ENCODE results near the gene ZBP1.
A peak's percentile ranks its signal among the peaks of the same experiment; 100 is the strongest.

Gene ZBP1

DNA sequence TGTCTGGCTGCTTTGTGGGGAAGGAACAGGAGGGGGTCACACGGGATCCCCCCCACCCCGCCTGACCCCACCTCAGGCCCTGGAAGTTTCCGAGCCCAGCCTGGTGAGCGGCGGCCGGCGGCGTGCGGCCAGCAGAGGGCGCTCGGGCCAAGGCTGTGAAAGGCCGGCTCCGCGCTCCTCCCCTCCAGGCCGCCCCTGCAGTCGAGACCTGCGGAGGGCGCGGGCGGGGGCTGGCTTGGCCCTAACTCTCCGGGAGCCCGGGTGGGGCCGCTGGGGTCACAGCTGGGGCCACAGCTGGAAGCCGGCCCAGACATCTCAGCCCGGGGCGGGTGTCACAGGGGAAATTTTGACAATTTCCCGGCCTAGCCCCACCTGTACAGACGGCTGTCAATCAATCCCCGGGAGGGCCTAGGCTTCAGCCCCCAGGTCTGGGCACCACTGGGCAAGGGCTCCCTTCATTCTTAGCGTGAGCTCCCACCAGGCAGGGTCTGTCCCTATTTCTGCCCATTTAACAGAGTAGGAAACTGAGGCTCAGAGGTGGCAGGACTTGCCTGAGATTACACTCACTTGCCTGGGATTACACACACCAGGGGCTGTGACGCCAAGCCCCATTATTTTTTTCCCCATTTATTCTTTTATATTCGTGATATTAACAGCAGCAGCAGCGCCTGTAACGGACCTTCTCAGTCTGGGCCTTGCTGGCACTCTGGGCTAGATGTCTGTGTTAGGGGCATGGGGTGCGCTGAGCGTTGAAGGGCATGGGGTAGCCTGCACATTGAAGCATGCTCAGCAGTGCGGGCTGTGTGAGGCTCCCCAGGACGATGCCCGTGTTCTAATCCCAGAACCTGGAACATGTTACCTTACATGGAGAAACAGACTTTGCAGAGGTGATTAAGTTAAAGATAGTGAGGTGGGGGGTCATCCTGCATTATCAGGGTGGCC is 23.0 kb downstream of the ZBP1 start:
- Mint-ChIP-seq H3K4me3 (no peak overlapping the region), H3K27me3 (peaks cover 15% of the 10 kb centered on the region), H3K27ac (no peak overlapping the region), H3K4me1 (ENCODE audit: low read depth) (peaks cover 9% of the 10 kb centered on the region), H3K36me3 (ENCODE audit: low read depth) (no peaks in the 10 kb centered on the region), H3K9me3 (no peaks in the 10 kb centered on the region)
- DNase-seq, result peak; percentile 86

DNA sequence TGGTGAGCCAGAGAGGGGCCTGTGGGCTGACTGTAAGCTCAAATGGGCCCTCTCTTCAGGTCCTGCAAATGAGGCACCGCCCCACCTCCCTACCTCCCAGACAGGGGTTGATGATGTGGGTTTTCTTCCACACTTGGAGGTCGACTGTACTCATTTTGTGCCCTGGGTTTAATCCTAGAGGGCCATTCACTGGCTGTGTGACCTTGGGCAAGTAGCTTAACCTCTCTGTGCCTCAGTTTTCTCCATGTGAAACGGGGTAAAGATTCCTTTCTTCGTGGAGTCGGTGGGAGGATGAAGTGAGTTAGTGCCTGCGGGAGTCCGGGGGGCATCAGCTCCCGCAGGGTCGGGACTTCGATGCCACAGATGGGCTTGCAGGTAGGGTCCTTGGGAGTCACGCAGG is 23.9 kb downstream of the ZBP1 start:
- Mint-ChIP-seq H3K4me3 (no peak overlapping the region), H3K9me3 (no peaks in the 10 kb centered on the region), H3K27me3 (peaks cover 15% of the 10 kb centered on the region), H3K4me1 (ENCODE audit: low read depth) (peaks cover 9% of the 10 kb centered on the region), H3K36me3 (ENCODE audit: low read depth) (no peaks in the 10 kb centered on the region), H3K27ac (no peak overlapping the region)
- DNase-seq, result no peak

DNA sequence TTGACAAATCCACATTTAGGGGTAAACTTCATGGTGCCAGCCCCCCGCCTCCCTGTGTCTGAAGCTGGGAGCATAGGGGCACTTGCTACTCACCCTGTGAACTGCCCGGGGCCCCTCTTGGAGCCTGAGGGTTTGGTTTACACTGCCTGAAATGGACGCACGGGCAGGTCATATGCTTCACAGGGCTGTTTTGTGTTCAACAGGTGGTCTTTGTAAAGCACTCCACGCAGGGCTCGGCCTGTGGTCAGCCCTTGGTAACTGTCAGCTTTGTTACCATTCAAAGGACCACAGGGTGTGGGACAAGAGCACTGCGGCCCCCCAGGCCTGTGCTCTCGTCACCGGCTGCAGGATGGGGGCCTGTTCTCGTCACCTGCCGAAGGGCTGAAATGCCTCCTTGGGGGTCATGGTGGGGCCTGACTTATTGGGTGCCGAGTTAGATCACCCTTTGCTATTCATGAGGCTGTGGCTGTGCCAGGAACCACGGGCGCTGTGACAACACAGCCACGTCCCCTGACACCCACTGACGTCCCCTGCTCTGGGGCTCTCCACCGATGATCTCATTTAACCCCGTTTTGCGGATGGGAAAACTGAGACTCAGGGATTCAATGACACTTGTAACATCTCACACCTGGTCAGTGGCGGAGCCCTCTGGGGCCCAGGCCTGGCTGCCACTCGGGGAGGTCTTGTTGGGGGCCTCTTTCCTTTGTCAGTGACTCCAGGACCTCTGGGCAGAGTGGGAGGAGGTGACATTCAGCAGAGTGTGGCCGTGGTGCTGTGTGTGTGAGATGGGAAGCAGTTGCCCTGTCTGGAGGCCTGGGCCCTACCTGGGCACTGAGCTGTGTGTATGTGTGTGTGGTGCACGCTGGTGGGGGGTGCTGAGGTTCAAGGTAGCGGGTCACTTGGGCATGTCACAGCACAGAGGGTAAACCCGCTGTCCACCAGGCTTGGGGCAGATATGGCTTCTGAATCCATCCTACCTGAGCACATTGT is 24.9 kb downstream of the ZBP1 start:
- peaks cover 2% of the 10 kb centered on the region for H3K4me1 Mint-ChIP-seq (ENCODE audit: low read depth)

DNA sequence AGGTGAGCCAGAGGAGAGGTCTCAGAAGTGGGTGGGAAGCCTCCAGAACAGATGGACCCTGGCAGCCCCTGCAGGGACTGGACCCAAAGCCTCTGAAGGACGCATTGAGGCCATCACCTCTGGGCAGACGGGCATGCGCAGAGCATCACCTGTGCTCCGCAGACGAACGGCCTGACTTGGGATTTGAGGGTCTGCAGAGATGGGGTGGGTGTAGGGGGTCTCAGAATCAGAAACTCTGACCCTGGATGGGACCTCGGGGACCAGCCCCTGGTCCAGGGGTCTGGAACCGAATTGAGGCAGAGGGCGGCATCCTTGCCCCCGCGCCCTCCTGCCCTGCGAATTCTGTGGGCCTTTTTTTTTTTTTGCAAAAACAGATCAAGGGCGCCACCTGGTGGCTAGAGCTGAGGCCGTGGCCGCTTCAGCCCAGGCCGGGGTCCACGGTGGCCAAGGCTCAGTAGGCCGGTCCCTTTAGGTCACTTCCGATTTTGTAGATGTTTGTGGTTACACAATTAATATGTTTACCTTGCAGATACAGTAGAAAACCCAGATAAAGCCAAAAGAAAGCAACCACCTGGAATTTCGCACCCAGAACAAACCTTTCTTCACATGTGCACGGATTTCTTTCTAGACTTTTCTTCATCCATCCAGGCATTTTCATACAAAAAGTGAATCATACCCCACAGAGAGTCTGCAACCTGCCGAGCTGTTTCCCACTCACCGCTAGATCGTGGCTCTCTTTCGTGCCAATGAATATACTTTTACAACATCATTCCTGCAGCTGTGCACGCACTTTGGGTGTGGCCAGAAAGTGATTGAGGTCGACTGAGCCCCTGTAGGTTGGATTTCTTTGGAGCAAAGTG is 25.9 kb downstream of the ZBP1 start:
- Mint-ChIP-seq H3K9me3 (no peaks in the 10 kb centered on the region), H3K27me3 (peaks cover 15% of the 10 kb centered on the region), H3K4me1 (ENCODE audit: low read depth) (peaks cover 2% of the 10 kb centered on the region), H3K4me3 (no peak overlapping the region), H3K36me3 (ENCODE audit: low read depth) (no peaks in the 10 kb centered on the region), H3K27ac (no peak overlapping the region)
- peak; percentile 69 for DNase-seq

More for the DNA sequence above, 24.9 kb downstream of the ZBP1 start:
- H3K9me3 Mint-ChIP-seq, result no peaks in the 10 kb centered on the region
- no peak for DNase-seq
- H3K27ac Mint-ChIP-seq, result no peak overlapping the region
- no peak overlapping the region for H3K4me3 Mint-ChIP-seq
- H3K36me3 Mint-ChIP-seq (ENCODE audit: low read depth), result no peaks in the 10 kb centered on the region
- H3K27me3 Mint-ChIP-seq, result peaks cover 15% of the 10 kb centered on the region

DNA sequence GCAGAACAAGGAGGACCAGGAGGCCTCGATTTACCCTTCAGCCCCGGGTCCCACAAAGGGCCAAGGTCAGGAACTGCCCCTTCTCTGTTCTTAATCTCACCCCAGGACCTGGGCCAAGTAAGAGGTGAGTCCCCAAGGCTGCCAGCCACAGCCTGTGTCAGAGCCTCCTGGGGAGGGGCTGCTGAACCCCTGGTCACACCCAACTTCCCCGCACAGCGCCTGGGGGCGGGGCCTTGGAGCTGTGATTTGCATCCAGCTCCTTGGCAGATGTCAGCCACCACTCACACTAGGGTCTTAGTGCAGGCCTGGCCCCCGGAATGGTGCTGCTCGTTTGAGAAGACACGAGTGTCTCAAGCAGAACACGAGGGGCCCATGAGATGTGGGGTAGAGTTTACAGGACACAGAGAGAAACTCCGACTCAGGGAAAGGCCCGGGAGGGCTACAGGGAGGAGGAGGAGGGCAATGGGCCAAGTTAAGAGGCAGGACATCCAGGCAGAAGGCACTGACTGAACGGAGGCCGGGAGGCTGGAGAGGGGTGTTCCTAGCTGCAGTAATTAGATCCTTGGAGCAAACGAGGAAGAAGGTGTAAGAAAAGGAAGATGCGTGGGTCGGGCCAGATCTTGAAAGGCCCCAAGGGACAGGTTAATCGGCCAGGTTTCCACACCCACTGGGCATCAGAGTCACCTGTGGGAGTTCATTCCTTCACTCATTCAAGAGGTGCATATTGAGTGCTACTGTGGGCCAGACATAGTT is 26.9 kb downstream of the ZBP1 start:
- H3K4me3 Mint-ChIP-seq, result no peak overlapping the region
- no peak for DNase-seq
- H3K9me3 Mint-ChIP-seq, result no peaks in the 10 kb centered on the region
- no peak overlapping the region for H3K27ac Mint-ChIP-seq
- peaks cover 2% of the 10 kb centered on the region for H3K4me1 Mint-ChIP-seq (ENCODE audit: low read depth)
- H3K36me3 Mint-ChIP-seq (ENCODE audit: low read depth), result no peaks in the 10 kb centered on the region
- peaks cover 11% of the 10 kb centered on the region for H3K27me3 Mint-ChIP-seq

DNA sequence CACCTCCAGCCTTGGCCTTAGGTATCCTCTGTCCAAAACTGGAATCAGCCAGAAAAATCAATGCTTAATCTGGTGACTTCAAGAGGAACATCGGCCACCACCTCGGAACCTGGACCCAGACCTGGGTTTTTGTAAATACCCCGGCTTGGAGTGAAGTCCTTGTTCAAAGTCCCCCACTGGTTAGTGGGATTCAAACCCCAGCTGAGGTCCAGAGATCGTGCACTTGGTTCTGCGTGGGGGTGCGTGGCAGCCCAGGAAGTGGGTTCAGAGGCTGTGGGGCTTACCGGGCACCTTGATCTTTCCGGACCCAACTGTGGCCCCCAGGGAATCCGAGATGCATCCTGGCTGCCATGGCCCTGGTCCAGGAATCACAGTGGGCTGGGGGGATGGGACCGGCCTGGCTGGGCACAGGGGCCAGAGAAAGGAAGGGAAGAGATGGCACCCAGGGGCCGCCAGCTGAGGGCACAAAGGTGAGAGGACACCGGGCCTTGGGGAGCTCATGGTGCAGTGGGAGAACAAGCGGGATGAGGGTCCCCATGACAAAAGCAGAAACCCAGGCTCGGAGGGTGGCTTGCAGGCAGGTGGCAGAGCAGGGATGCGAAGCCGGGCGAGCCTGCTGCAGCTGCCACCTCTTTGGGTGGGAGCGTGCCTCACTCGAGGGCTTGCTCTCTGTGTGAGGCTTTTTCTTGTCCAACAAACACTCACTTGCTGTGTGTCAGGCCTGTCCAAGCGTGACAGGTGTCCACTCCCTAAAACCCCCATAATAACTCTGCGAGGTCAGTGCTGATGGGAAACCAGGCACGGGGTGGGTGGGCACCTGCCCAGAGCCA is 27.7 kb downstream of the ZBP1 start:
- Mint-ChIP-seq H3K4me1 (ENCODE audit: low read depth) (peaks cover 2% of the 10 kb centered on the region), H3K4me3 (no peak overlapping the region), H3K36me3 (ENCODE audit: low read depth) (no peaks in the 10 kb centered on the region), H3K9me3 (peaks cover 4% of the 10 kb centered on the region), H3K27me3 (peaks cover 7% of the 10 kb centered on the region), H3K27ac (no peak overlapping the region)
- no peak for DNase-seq

DNA sequence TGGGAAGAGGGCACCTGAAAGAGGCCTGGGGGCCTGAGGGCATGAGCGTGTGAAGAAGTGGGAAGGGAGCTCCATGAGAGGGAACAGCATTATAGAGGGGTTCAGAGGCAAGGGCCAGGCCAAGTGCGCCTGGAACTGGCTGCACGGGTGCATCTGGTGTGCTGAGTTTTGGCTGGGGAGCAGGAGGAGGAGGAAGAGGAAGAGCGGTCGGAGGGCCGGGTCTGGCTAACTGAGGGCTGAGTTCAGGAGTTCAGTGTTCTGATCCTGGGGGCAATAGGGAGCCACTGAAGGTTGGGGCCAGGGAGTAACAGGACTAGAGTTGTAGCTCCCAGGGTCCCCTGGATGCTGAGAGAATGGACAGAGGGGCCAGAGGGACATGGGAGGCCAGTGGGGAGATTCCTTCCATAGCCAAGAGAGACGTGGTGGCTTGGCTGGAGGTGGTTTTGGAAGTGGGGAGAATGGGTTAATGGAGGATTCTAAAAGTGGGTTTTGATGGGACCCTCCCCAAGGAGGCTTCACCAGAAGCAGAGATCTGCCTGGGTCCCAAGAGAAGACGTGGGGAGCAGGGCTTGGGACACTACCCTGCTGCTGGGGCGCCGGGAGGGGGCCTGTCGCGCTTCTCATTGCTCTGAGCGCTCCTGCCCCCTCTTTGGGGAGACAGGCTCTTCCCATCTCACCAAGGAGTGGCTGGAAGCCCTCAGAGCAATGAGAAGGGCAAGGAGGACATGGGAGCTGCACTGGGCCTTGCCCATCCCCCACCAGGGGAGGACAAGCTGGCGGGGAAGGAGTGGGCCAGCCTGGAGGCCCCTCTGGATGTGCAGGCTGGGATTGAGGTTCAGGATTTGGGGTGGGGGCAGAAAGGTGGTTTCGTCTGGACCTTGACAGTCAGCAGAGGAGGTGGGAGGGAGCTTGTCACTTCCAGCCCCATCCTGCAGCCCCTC is 28.7 kb downstream of the ZBP1 start:
- Mint-ChIP-seq H3K27me3 (peaks cover 7% of the 10 kb centered on the region), H3K27ac (no peak overlapping the region), H3K4me3 (no peak overlapping the region), H3K36me3 (ENCODE audit: low read depth) (no peaks in the 10 kb centered on the region), H3K9me3 (peaks cover 4% of the 10 kb centered on the region), H3K4me1 (ENCODE audit: low read depth) (peaks cover 2% of the 10 kb centered on the region)
- DNase-seq, result no peak

DNA sequence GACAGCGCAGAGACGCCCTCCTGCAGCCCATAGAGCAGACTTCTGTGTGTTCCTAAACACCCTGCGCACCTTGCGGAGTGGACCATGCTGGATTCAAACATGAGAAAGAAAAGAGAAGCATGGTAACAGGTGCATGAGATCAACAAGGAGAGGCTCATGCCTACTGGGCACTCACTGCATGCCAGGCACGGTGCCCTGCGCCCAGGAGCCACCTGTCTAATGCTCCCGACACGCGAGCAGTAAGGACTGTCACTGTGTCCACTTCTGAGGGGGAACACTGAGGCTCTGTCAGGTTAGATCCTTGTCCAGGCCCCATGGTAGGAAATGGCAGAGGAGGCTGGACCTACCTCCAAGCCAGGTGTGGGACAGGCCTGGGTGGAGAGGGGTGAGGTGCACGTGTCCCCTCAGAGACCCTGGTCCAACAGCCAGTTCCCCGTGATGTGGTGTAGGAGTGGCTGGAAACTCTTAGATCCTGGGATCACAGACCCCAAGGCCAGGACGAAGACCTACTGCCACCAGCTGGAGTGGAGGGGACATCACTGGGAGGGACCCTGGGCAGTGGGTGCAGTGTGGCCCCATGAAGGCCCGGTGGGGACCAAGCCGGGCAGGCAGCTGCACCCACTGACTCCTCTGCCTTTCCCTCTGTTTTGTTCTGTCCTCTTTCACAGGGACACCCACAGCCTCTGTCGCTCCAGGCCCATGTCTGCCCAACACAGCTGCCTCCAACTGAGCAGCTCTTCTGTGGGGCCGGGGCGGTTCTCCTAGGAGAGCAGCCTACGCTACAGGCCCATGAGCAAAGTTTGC is 29.5 kb downstream of the ZBP1 start:
- Mint-ChIP-seq H3K36me3 (ENCODE audit: low read depth) (no peaks in the 10 kb centered on the region), H3K4me1 (ENCODE audit: low read depth) (peaks cover 2% of the 10 kb centered on the region), H3K4me3 (no peak overlapping the region), H3K27me3 (peaks cover 11% of the 10 kb centered on the region), H3K9me3 (peaks cover 4% of the 10 kb centered on the region), H3K27ac (no peak overlapping the region)
- no peak for DNase-seq

DNA sequence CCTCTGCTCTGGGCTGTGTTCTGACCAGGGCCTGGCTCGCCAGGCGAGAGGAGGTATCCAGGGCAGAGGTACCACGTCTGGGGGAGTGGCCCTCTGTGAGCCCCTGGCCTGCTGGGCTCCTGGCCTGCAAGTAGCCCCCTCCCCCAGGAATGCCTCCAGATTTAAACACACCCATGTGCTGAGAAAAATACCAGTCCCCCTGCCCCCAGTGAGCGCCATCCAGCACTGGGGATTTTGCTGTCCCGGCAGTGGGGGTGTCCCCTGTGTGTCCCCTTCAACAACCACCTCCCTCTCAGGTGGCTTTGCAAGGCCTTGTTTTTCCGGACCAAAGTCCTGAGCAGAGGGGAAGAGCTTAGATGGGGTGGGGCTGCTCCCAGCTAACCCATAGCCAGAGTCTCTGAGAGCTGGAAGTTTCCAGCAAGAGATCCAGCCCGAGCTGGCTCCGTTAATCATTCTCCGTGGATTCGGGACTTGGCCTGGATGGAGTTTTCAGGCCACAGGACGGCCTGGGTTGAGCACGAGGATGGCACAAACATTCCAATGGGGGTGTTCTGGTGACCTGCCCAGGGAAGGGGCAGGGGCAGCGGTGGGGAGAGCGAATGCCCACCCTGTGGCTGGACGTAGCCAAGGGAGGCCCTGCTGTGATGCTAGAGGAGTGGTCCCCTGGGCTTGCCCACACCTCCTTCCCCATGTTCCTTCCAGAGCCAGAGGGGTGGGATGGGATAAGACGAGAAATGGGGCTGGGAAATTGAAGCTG is 30.3 kb downstream of the ZBP1 start:
- Mint-ChIP-seq H3K4me3 (no peak overlapping the region), H3K27me3 (peaks cover 19% of the 10 kb centered on the region), H3K36me3 (ENCODE audit: low read depth) (no peaks in the 10 kb centered on the region), H3K27ac (no peak overlapping the region), H3K4me1 (ENCODE audit: low read depth) (peaks cover 2% of the 10 kb centered on the region), H3K9me3 (peaks cover 4% of the 10 kb centered on the region)
- no peak for DNase-seq

DNA sequence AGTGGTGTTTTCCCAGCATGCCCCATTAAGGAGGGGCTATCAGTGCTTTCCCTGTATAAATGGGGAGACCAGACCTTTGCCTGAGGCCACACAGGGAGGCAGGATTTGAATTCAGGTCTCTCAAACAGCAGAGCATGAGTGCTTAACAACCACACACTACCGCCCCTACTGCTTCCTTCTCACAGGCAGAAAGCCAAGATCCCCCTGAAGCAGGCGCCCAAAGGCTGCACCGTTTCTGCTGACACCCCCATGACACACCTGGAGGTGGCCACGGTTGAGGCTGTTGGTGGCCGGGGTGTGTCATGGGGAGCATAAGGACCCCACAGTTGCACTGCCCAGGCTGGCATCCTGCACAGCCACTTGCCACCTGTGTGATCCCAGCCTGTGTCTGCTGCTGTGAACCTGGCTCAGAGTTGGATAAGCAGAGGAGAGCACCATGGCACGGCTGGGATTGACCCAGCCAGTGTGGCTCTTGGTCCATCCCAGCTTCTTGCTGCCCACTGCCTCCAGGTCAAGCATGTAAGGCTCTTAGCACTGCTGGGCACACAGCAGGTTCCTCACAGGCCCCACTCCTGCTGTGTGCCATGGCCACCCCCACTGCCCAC is 31.0 kb downstream of the ZBP1 start:
- Mint-ChIP-seq H3K27ac (no peak overlapping the region), H3K4me1 (ENCODE audit: low read depth) (no peaks in the 10 kb centered on the region), H3K9me3 (peaks cover 4% of the 10 kb centered on the region), H3K27me3 (peaks cover 21% of the 10 kb centered on the region), H3K4me3 (no peak overlapping the region), H3K36me3 (ENCODE audit: low read depth) (no peaks in the 10 kb centered on the region)
- no peak for DNase-seq

DNA sequence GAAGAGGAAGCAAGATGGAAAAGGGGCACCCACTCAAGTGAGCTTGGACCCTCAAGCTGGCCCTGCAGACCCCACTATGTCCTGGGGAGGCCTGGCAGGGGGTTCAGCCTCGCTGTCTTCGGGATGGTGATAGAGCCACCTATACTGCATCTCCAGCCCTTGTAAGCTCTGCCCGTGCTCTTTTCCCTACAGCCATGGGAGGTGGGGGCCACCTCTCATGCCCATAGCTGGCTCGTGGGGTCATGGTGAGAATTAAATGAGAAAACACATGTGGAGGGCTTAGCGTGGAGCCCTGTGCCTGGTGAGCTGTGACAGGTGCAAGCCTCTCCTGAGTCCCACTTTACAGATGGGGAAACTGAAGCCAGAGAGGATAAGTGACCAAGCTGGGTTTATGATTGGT is 31.6 kb downstream of the ZBP1 start:
- no peak for DNase-seq
- Mint-ChIP-seq H3K36me3 (ENCODE audit: low read depth) (no peaks in the 10 kb centered on the region), H3K4me1 (ENCODE audit: low read depth) (no peaks in the 10 kb centered on the region), H3K27ac (no peak overlapping the region), H3K4me3 (no peak overlapping the region), H3K9me3 (peaks cover 4% of the 10 kb centered on the region), H3K27me3 (peaks cover 28% of the 10 kb centered on the region)

All from activated T-cell treated with anti-CD3 and anti-CD28 coated beads, Interleukin-2, amount 50 U/mL, for 24 hours (primary cell).